NCI-H524 (cell line): ENCODE data around the gene ATRN.

Source experiments
- DNase-seq, 2 experiments: peaks; one replicate each; lab custom pipeline; 2025; lab: John Stamatoyannopoulos, UW

ATRN gene

GRCh38 chr20:3696200-3696599 lies 225.4 kb downstream of the ATRN start:
- no peak for DNase-seq

GRCh38 chr20:3696745-3697587 lies 226.1 kb downstream of the ATRN start:
- no peak for DNase-seq

- DNase-seq: no peak
Observed at GRCh38 chr20:3697588-3698305, 226.9 kb downstream of the ATRN start.

- no peak for DNase-seq
Observed at GRCh38 chr20:3698591-3699001, 227.8 kb downstream of the ATRN start.

- DNase-seq: peak in 1 of 2 experiments; percentile 11
Observed at GRCh38 chr20:3699037-3699436, 228.2 kb downstream of the ATRN start.
